Inferior parietal cortex (tissue), 1 donor: ENCODE results near the gene PNMA6E.
"Not testable (repeated sequence)": the region's sequence is repeated elsewhere in the genome, so short reads cannot be mapped to it uniquely, and the experiment has no call there.

ENCODE experiments used
- DNase-seq: peaks from one replicate; pipeline ENCODE4 v3.0.0-alpha.2; 2016; ENCODE audit errors: extremely low spot score

The PNMA6E gene

DNA sequence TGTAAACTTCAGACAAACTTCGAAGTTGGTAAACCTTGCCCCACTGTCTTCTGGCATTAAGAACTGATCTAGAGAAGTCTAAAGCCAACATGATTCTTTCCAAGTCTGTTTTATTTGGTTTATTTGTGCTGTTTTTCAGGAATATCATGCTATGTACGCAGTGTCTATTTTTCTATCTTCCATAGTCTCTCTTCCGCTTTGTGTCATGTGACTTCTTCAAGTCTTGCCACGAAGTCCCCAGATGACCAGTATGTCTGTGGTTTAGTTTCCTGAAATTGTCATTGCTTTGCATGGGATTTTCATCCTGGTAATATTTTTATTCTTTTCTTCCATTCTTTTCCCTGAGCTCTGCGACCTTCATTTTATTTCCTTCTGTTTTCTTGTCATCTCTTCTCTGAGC is 15.1 kb downstream of the PNMA6E start:
- DNase-seq: no peak

DNA sequence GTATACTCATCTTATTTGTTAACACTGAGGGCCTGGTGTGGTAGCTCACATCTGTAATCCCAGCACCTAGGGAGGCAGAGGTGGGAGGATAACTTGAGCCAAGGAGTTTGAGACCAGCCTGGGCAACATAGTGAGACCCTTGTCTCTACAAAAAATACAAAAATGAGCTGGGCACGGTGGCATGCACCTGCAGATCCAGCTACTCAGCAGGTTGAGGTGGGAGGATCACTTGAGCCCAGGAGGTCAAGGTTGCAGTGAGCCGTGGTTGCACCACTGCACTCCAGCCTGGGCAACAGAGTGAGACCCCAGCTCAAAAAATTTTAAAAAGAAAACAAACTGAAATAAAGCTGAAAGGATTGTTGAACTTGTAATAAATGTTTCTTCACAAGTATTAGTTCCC is 16.2 kb downstream of the PNMA6E start:
- DNase-seq: not testable (repeated sequence)

DNA sequence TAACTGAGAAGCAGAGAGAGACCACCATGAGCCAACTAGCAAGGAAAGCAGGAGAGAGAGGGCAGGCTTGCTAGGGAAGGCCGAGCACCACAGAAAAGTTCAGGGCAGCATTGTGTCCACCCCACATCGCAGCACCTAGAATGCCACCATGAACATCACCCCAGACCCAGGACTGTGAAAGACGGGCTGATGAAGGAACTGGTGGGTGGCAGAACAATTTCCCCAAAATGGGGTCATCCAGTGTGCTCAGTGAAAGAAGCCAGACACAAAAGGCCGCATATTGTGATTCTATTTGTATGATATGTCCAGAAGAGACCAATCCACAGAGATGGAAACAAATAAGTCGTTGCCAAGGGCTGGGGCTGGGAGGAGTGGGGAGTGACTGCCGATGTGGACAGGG is 16.8 kb downstream of the PNMA6E start:
- no peak for DNase-seq

DNA sequence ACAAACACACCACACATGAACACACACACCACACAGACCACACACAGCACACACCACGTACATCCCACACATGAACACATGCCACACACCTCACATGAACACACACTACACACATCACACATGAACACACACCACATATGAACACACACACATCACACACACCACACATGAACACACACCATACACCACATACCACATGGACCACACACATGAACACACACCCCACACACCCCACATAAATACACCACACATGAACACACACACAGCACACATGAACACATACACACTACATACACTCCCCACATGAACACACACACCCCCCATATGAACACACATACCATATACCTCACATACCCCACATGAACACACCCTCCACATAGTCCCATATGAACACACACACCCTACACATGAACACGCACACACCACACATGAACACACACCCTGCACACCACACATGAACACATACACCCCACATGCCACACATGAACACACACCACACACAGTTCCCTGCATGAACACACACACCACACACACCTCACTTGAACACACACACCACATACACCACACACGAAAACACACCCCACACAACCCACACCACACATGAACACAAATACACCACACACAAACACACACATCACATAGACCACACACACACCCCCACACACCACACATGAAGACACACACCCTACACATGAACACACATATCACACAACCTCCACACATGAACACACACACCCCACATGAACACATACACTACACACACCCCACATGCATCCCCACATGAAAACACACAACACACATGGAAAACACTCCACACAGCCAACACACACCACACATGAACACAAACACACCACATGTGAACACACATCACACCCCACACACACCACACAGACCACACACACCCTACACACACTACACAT is 18.3 kb downstream of the PNMA6E start:
- DNase-seq: no peak

DNA sequence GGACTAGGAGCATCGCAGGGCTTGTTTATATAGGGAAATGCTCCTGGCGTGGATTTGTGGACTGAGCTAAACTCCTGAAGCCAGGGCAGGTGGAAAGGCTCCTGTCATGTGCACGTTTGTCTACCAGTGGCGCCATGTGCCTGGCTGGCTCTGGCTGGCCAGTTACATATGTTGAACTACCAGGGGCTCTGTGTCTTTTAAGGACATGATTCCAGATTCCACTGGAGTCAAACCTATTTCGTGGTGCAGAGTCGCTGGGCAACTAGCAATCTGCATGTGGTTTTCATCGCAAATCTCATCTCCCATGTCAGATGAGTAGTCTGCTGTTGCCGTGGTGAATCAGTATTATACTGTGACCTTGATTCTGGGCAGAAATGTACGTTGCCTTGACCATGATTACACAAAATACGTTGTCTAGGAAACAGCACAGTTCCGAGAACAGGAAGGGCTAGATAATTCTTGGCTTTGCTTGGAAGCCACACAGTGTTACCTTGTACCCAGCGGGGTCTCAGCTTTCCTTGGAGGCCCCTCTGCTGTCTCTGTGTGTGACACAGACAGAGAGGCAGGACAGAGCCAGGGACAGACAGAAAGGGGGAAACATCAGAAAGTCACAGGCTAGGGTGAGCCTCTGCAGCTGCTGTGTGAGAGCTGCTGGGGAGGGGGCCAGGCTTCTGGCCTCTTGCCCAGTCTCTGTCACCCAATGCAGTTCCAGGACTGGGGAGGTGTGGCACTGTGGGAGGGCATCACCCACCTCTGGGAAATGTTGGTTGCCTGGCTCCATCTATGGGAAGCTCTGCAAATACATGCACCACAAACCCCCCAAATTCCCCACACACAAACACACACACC is 19.2 kb downstream of the PNMA6E start:
- DNase-seq: peak; percentile 30

DNA sequence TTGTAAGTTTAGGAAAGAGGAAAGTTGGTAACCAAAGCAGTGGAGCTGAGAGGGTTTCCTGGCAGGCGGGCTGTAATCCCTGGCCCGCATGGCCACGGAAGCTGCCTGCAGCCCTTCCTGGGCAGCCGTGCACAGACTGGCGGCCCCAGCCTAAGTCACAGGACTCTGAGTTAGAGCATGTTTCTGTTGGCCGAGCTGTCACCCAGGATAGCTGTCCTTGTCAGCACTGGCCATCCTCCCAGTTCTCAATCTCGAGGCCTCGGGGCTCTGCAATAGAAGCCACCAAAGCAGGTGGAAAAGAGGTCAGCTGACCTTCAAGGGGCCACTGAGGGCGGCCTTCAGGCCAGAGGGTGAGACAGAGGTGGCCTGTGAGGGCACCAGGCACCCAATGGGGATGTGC is 20.5 kb downstream of the PNMA6E start:
- DNase-seq: no peak

DNA sequence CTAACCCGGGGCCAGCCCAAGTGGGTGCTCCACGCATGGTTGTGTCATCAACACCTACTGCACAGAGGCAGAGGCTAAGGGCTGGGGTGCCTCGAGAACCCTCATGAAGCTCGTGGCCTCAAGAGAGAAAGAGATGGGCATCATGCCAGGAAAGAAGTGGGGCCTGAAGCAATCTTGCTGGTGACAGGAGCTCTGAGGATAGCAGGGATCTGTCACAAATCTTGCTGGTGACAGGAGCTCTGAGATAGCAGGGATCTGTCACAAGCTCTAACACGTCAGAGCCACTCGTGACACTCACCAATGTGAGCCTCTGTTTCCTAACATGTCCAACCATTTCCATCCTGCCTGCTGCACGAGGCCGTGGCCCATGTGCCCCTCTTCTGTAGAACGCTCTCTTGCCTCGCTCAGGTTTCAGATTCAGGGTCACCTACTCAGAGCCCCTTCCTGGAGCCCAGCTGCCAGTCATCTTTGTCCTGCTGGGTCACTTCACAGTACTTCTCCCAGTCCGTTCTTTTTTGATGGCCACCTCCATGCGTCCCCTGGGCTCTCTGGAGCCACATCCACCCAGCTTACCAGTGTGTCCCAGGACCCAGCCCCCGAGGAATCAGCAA is 21.1 kb downstream of the PNMA6E start:
- DNase-seq: peak; percentile 5

DNA sequence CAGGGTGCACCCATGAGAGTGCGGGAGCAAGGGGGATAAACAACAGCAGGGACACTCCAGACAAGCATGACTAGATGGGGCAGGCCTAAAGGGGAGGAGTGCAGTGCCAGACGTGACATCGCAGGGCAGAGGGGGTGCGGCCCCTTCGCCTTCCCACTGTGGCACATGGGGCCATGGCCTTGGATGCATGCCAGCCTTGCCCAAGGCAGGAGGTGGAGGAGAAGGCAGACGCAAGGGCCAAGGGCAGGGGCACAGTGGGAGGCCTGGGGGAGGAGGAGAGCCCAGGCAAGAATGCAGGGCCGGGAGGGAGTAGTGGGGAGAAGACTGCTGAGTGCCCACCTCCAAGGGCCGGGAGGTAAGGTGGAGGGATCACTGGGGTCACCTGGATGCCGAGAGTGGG is 21.6 kb downstream of the PNMA6E start:
- DNase-seq: no peak

DNA sequence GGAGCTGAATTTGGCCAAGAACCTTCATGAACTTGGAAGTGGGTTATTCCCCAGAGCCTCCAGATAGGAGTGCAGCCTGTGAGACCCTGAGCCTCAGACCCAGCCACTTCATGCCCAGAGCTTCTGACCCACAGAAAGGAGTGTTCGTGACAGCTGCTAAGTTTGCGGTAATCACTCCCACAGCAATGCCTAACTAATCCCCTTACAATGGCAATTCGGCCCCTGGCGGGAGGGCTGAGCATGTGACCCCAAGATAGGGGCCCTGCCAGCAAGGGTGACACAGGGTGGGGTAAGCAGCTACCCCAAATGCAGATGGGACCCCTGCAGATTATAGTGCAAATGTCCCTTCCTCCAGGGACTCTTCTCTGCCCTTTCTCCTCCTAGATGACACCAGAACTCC is 22.5 kb downstream of the PNMA6E start:
- no peak for DNase-seq

DNA sequence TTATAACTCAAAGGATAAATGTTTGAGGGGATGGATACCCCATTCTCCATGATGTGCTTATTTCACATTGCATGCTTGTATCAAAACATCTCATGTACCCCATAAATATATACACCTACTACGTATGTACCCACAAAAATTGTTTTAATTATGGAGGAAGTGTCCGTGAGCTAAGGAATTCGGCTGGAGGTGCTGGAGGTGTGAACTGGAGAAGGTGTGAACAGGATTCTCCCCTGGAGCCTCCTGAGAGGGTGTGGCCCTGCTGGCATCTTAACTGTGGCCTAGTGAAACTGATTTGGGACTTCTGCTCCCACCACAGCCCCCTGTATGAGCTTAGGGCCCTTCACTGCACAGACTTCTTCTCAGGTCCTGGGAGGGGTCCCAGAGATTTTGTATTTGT is 23.4 kb downstream of the PNMA6E start:
- no peak for DNase-seq

DNA sequence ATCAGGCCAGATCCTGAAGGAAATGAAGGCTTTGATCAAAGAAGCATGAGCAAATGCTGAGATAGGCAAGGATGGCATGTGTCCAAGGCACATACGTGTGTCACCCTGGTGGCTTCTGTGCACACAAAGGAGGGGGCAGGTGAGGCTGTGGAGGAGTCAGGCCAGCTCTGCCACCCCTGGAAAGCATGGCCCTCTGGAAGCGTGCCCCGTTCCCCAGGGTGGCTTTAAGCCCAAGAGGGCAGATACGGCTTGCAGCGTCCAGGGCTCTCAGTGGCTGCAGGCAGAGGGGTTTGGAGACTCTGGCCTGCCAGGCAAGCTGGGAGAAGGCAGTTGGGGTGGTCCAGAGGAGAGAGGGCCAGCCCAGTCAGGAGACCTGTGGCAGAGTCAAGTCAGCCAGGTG is 25.6 kb downstream of the PNMA6E start:
- no peak for DNase-seq

DNA sequence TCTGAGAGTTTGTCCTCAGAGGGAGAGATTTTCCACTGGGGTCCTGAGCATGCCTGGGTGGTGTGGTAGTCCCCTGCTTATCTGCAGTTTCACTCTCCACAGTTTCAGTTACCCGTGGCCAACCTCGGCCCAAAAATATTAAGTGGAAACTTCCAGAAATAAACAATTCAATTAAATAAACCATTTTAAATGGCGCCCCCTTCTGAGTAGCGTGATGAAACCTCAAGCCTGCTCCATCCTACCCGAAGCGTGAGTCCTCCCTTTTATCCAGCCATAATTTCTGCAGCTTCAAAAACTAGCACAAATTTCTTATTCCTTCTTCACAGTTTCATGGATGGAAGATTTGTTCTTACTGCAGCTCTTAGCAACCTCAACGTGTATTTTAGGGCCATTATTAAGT is 26.7 kb downstream of the PNMA6E start:
- DNase-seq: no peak

DNA sequence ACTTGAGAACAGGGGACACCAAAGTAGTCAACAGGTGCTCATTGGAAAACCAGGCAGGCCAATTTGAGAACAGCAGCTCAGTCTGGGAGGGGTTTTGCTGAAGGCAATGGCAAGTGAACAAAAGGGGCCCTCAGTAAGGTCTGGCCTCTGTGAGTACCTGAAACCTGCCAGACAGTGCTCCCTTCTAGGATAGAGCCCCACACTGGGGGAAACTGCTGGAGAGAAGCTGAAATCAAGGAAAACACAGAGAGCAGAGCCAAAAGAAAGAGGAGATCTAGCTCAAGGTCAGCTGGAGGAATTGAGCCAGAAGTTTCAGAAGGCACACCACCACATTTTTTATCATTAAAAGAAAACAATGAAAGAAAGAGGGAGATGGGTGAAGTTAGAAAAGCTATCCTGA is 28.2 kb downstream of the PNMA6E start:
- DNase-seq: no peak

DNA sequence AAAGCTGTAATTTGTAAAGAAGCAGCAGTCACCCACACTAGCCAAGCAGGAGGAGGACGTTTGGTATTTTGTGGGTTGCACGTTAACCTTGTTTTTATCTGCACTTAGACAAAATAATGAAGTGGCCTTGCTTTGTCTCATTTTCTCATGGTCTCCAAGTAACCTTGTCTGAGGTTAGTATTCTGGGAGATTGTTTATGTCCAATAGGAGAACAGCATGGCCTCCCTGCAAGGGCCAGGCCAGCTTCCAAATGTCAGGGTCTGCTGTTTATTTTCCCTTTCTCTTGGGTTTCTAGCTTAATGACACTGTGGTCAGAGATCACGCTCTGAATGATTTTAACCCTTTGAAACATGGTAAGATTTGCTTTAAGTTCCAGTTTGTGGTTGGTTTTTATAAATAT is 29.9 kb downstream of the PNMA6E start:
- no peak for DNase-seq

DNA sequence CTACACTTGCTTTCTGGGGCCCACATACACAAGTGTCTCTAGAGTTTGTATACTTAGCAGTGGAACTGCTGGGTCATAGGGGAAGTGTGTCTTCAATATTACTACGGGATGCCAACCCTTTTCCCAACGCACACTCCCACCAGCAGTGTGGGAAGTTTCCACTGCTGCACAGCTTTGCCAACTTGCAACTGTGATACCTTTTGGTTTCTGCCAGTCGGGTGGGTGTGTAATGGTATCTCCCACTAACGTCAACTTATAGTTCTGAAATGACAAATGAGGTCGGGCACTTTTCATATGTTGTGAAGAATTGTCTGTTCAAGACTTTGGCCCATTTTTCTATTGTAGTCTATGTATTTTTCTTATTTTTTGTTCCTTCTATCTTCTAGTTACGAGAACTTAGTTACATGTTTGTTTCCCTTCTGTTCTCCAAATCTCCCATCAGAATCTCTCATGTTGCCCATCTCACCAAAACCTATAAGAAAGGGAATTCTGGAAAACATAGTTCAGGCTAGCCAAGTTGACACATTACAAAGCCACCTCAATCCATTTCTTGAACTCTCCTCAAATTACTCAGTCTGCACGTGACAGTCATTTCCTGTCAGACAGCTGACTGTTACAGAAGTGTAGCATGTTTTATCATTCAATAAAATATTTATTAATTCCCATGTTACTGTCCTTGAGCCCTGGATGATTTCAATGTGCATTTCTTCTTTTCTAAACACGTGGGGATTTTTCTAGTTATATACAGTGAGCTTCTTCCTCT is 30.7 kb downstream of the PNMA6E start:
- no peak for DNase-seq

DNA sequence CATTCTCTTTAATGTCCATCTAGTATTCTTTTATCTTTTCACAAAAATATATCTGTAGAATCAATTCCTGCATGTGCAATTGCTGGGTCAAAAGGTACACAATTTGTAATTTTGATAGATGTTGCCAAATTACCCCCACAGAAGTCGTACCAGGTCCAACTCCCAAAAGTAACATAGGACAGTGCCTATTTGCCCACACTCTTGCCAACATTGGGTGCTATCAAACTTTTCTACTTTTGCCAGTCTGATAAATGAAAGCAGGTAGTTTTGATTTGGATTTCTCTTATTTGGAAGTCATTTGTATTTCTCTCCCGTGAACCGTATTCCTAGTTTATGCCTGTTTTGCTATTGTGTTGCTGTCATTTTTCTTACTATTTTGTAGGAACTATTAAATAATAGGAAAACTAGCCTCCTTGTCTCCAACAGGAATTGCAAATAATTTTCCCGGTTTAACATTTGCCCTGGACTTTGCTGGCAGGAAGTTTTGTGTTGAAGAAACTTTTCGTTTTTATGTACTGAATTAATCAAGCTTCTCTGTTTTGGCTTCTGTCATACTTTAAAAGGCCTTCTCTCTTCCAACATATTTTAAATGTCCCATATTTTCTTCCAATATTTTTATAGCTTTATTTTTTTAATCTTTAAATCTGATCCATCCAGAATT is 34.1 kb downstream of the PNMA6E start:
- no peak for DNase-seq

DNA sequence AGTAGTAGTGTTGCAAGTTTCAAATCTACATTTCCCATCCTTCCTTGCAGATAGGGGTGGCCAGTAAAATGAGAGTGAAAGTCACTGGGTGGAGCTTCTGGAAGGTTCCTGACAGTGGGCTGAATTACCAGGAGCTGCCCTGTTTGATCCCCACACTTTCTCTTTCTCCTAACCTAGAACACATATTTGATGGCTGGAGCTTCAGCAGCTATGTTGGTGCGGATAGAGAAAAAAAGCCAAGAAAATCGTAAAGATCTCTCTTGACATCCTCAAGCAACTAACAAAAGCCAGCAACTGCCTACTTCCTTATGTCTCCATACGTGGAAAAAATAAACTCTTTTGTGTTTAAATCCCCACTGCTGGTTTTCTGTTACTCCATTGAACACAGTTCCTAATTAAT is 35.0 kb downstream of the PNMA6E start:
- DNase-seq: no peak

DNA sequence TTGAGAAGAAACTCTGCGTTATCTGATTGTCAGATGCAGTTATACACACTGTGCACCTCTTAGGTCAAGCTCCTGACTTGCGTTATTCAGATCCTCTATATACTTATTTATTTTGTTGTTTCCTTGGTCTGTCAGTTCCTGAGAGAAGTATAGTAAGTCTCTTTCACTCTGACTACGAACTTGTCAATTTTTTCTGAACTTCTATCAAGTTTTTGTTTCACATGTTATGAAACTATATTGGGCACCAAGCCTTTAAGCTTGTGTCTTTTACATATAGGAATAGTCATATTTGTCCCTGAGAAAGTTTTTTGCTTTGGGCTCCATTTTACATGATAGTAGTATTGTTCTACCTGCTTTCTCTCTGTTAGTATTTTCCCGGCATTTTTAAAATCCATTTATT is 35.5 kb downstream of the PNMA6E start:
- DNase-seq: no peak

DNA sequence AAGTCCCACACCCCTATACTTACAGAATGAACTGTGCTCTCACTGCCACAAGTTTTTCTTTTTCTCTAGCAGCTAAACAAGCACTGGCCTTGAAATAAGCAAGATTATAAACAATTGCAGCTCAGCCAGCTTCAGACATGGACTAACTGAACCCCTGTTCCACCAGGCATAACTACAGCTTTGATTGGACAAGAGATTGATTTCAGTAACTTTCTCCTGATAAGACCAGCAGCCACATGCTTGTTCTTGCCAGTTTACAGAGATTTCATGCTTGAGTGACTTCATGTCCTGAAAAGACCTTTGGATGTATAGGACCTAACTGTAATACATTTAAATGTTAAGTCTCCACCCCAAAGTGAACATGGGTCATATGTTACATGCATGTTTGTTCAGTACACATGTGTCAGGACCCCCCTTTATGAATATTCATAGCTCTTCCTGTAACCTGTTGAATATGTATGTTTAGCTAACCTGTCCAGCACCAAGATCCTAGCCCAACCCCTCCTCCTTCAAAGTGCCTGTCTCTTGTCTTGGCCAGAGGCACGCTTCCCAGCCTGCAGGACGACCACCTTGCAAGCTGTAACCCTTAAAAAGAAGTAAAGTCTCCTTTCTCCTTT is 39.3 kb downstream of the PNMA6E start:
- DNase-seq: no peak

DNA sequence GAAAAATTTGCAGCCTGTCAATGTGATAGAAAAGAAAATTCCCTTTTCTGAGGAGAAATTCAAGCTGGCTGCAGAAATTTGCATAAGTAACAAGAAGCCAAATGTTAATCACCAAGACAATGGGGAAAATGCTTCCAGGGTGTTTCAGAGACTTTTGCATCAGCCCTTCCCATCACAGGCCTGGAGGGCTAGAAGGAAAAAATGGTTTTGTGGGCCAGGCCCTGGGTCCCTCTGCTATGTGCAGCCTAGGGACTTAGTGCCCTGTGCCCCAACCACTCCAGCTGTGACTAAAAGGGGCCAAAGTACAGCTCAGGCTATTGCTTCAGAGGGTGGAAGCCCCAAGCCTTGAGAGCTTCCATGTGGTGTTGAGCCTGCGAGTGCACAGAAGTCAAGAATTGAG is 43.3 kb downstream of the PNMA6E start:
- DNase-seq: no peak

DNA sequence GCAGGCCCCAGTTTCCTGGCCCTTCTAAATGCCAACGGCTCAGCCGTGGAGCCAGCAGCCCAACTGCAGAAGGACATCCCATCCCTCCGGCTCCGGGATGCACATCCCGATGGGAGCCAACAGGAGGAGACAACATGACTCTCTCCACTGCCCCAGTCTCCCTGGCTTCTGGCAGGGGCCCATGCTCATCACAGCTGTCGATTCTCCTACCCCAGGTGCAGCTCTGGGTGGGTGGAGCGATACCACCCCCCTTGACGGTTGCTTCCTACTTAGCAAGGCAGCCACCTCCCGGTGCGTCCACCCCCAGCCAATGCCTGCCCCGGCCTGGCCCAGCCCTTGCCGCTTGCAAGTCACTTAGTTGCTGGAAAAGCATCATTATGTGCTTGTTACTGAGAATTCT is 47.7 kb downstream of the PNMA6E start:
- DNase-seq: no peak
